K562 (cell line): ENCODE results near the gene VIPR2. TPM values are rescaled to one million over a fixed set of nuclear protein-coding genes. Genes with fewer than 3 reads are reported as not detected.

Experiments used
- BRCA1 ChIP-seq, 2 experiments: fragments of 450-650 bp in 1 of 2; sonication (generic) in 1 of 2; formaldehyde crosslinking in 1 of 2; IDR thresholded peaks; 2 replicates each; pipeline versions ENCODE4 v1.5.0 to v1.6.1; 2017 to 2020; ENCODE audit warnings: mild to moderate bottlenecking in 1 of 2, missing genetic modification reagents in 1 of 2
- CTBP1 ChIP-seq: fragments of 450-650 bp; IDR thresholded peaks from 2 replicates; pipeline ENCODE4 v1.6.1; 2016; ENCODE audit warnings: borderline replicate concordance
- FIP1L1 ChIP-seq: fragments of 200-400 bp; formaldehyde crosslinking; IDR thresholded peaks from 2 replicates; pipeline ENCODE4 v1.6.1; 2018; ENCODE audit warnings: mild to moderate bottlenecking, low read depth, low read length; ENCODE audit not compliant: poor library complexity, severe bottlenecking
- FOXA1 ChIP-seq: fragments of 450-650 bp; IDR thresholded peaks from 2 replicates; pipeline ENCODE4 v1.6.1; 2016; ENCODE audit warnings: mild to moderate bottlenecking, borderline replicate concordance
- ILK ChIP-seq: fragments of 450-650 bp; IDR thresholded peaks from 2 replicates; pipeline ENCODE4 v1.6.1; 2016; ENCODE audit warnings: missing genetic modification characterization, low read depth, mild to moderate bottlenecking, missing compliant biosample characterization, moderate library complexity, borderline replicate concordance
- MAFF ChIP-seq: IDR thresholded peaks from 2 replicates; pipeline ENCODE4 v1.6.1; 2012; ENCODE audit warnings: low read length, improper control_type of control experiment
- MAFK ChIP-seq: IDR thresholded peaks from 2 replicates; pipeline ENCODE4 v1.6.1; 2011; ENCODE audit warnings: low read length, improper control_type of control experiment
- NCOA1 ChIP-seq: fragments of 450-650 bp; IDR thresholded peaks from 2 replicates; pipeline ENCODE4 v1.6.1; 2016; ENCODE audit warnings: low read depth
- NR3C1 ChIP-seq: sonication (generic); formaldehyde crosslinking; IDR thresholded peaks from 2 replicates; pipeline ENCODE4 v1.8.1; 2022; ENCODE audit warnings: missing genetic modification reagents
- RB1 ChIP-seq: fragments of 450-650 bp; IDR thresholded peaks from 2 replicates; pipeline ENCODE4 v1.6.1; 2017; ENCODE audit warnings: low read depth, mild to moderate bottlenecking
- RBM14 ChIP-seq: fragments of 200-400 bp; formaldehyde crosslinking; IDR thresholded peaks from 2 replicates; pipeline ENCODE4 v1.6.1; 2018; ENCODE audit warnings: low read depth, mild to moderate bottlenecking, low read length, moderate library complexity, borderline replicate concordance; ENCODE audit not compliant: insufficient read depth
- TSC22D4 ChIP-seq: fragments of 450-650 bp; IDR thresholded peaks from 2 replicates; pipeline ENCODE4 v1.6.1; 2016; ENCODE audit warnings: missing genetic modification characterization, missing biosample characterization, control low read depth
- ZFX ChIP-seq: sonication (generic); formaldehyde crosslinking; IDR thresholded peaks from 2 replicates; pipeline ENCODE4 v1.8.0; 2022; ENCODE audit warnings: mild to moderate bottlenecking, missing genetic modification reagents, moderate library complexity
- ZNF165 ChIP-seq: fragments of 250-450 bp; sonication (Bioruptor Pico); IDR thresholded peaks from 2 replicates; pipeline ENCODE4 v1.4.0; 2020; ENCODE audit warnings: borderline replicate concordance
- ZNF239 ChIP-seq: fragments of 250-450 bp; sonication (Bioruptor Pico); IDR thresholded peaks from 2 replicates; pipeline ENCODE4 v1.4.0; 2020; ENCODE audit warnings: mild to moderate bottlenecking
- ZNF707 ChIP-seq: fragments of 250-450 bp; sonication (Bioruptor Pico); conservative IDR thresholded peaks from 2 replicates; pipeline ENCODE4 v1.8.0; 2022; ENCODE audit warnings: inconsistent platforms, mild to moderate bottlenecking, moderate library complexity
- polyA plus RNA-seq, 8 experiments: library from polyadenylated mRNA; depleted of rRNA in 4 of 8; stranded (reverse) in 5 of 8; unstranded in 3 of 8; fragments of >200 nt; fragmentation: Nextera tagmentation in 2 of 8; fragmentation: Illumina TruSeq in 1 of 8; extraction: Ambion mirVana in 2 of 8; extraction: Trizol in 1 of 8; gene quantifications; 2 replicates each; pipeline versions ENCODE4 v1.2.1 to v1.2.3, GENCODE V29; 2011 to 2014; ENCODE audit warnings: inconsistent platforms in 1 of 8, missing spikeins in 1 of 8
- total RNA-seq, 7 experiments: library from RNA; depleted of rRNA in 6 of 7; stranded (reverse); fragments of >200 nt in 6 of 7; fragmentation: Illumina TruSeq in 2 of 7; extraction: Trizol in 2 of 7; gene quantifications; 2 replicates each; pipeline versions ENCODE4 v1.2.1 to v1.2.3, GENCODE V29; 2011 to 2021; ENCODE audit warnings: low replicate concordance in 1 of 7
- TF ChIP-seq, protein P1 (sequence below): fragments of 450-650 bp; IDR thresholded peaks from 2 replicates; pipeline ENCODE4 v1.6.1; 2018; ENCODE audit warnings: mild to moderate bottlenecking, low read depth; ENCODE audit not compliant: partially characterized antibody
- TF ChIP-seq, protein P2 (sequence below): conservative IDR thresholded peaks from 2 replicates; pipeline ENCODE4 v1.6.1; 2011; ENCODE audit warnings: low read depth, mild to moderate bottlenecking, low read length; ENCODE audit not compliant: control insufficient read depth
- TF ChIP-seq, protein P3 (sequence below): fragments of 450-650 bp; IDR thresholded peaks from 2 replicates; pipeline ENCODE4 v1.6.1; 2017; ENCODE audit warnings: antibody characterized with exemption
- TF ChIP-seq, protein P4 (sequence below), 2 experiments: fragments of 200-800 bp in 1 of 2; sonication (Bioruptor generic) in 1 of 2; sonication (generic) in 1 of 2; formaldehyde crosslinking in 1 of 2; IDR thresholded peaks in 1 of 2; conservative IDR thresholded peaks in 1 of 2; 2 replicates each; pipeline versions ENCODE4 v1.5.0 to v1.6.1; 2016 to 2020; ENCODE audit warnings: missing compliant biosample characterization in 1 of 2, missing genetic modification characterization in 1 of 2, missing genetic modification reagents in 1 of 2

The VIPR2 gene
- total and polyA plus RNA-seq, 9 of the 15 experiments (the other 6 are each of a cell fraction or from before 2014, with no cell fraction given) = 0.04 TPM; not detected in 8

DNA sequence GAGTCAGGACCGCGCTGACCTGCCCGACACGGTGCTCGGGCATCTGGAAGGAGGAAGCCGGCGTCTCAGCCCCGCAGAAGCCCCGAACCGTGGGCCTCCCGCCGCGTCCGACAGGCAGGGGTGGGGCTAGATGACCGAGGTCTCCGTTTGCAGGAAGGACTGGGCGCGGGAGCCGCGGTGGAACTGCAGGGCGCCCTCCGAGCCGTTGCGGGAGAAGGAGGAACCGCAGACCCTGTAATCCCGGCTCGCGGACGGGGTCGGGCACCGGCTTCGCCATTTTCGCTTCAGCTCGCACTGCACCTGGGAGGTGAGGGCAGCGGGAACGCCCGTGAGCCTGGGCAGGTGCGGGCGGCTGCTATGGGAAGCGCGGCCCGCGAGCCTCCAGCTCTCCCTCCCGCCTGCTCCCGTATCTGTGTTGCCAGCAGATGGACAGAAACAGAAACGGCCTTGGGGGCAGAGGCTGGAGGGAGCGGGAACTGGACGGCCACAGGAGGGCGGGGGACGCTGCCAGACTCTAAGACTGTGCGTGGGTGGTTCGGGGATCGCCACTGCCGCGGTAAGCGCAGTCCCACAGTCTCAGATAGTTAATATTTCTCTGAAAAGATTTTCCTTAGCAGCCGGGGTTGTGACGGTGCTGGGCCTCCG, 114.1 kb downstream of the VIPR2 start (continued):
- TF ChIP-seq, protein P1, sequence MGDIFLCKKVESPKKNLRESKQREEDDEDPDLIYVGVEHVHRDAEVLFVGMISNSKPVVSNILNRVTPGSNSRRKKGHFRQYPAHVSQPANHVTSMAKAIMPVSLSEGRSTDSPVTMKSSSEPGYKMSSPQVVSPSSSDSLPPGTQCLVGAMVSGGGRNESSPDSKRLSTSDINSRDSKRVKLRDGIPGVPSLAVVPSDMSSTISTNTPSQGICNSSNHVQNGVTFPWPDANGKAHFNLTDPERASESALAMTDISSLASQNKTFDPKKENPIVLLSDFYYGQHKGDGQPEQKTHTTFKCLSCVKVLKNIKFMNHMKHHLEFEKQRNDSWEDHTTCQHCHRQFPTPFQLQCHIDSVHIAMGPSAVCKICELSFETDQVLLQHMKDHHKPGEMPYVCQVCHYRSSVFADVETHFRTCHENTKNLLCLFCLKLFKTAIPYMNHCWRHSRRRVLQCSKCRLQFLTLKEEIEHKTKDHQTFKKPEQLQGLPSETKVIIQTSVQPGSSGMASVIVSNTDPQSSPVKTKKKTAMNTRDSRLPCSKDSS = no peak
- TF ChIP-seq FIP1L1 (peak; percentile 85), MAFF (no peak), ZNF707 (CRISPR knock-in tag) (no peak), NR3C1 (CRISPR knock-in tag) (no peak), MAFK (peak; percentile 7; the same call in 1 of the 2 replicates), TSC22D4 (tag) (no peak), RB1 (peak; percentile 96), NCOA1 (no peak), ILK (tag) (no peak), RBM14 (no peak), FOXA1 (no peak), CTBP1 (peak; percentile 95), ZNF239 (CRISPR knock-in tag) (0 out of 2 replicates have a peak, but pooled peaks have one; percentile 15), BRCA1 (IDR thresholded peaks at IDR 0.05) (no peak), BRCA1 (CRISPR knock-in tag; IDR thresholded peaks at IDR 0.05) (no peak), ZFX (CRISPR knock-in tag) (peak; percentile 72), ZNF165 (CRISPR knock-in tag) (0 out of 2 replicates have a peak, but pooled peaks have one; percentile 58)
- TF ChIP-seq, protein P2, sequence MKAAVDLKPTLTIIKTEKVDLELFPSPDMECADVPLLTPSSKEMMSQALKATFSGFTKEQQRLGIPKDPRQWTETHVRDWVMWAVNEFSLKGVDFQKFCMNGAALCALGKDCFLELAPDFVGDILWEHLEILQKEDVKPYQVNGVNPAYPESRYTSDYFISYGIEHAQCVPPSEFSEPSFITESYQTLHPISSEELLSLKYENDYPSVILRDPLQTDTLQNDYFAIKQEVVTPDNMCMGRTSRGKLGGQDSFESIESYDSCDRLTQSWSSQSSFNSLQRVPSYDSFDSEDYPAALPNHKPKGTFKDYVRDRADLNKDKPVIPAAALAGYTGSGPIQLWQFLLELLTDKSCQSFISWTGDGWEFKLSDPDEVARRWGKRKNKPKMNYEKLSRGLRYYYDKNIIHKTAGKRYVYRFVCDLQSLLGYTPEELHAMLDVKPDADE = peak; percentile 76; the same call in 1 of the 2 replicates
- TF ChIP-seq, protein P3, sequence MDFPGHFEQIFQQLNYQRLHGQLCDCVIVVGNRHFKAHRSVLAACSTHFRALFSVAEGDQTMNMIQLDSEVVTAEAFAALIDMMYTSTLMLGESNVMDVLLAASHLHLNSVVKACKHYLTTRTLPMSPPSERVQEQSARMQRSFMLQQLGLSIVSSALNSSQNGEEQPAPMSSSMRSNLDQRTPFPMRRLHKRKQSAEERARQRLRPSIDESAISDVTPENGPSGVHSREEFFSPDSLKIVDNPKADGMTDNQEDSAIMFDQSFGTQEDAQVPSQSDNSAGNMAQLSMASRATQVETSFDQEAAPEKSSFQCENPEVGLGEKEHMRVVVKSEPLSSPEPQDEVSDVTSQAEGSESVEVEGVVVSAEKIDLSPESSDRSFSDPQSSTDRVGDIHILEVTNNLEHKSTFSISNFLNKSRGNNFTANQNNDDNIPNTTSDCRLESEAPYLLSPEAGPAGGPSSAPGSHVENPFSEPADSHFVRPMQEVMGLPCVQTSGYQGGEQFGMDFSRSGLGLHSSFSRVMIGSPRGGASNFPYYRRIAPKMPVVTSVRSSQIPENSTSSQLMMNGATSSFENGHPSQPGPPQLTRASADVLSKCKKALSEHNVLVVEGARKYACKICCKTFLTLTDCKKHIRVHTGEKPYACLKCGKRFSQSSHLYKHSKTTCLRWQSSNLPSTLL = no peak
- TF ChIP-seq, protein P4, sequence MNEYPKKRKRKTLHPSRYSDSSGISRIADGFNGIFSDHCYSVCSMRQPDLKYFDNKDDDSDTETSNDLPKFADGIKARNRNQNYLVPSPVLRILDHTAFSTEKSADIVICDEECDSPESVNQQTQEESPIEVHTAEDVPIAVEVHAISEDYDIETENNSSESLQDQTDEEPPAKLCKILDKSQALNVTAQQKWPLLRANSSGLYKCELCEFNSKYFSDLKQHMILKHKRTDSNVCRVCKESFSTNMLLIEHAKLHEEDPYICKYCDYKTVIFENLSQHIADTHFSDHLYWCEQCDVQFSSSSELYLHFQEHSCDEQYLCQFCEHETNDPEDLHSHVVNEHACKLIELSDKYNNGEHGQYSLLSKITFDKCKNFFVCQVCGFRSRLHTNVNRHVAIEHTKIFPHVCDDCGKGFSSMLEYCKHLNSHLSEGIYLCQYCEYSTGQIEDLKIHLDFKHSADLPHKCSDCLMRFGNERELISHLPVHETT (CRISPR knock-in tag; conservative IDR thresholded peaks at IDR 0.05 in 1 of 2, IDR thresholded peaks at IDR 0.05 in 1 of 2) = peak in 1 of 2 experiments; percentile 41; a peak in 1 of 4 replicates
